CD4-positive, CD25-positive, alpha-beta regulatory T cell (primary cell): ENCODE results near the gene LRRC4C. TPM values are rescaled to one million over a fixed set of nuclear protein-coding genes. Genes with fewer than 3 reads are reported as not detected.

ENCODE experiments used
- ATAC-seq, 2 donors: fragments of 150-1000 bp; cut with Tn5 transposase; one replicate each; pipeline ENCODE4 v1.10.0; 2021; ENCODE audit warnings: low read depth in 2 of 2, moderate number of reproducible peaks in 2 of 2, moderate library complexity in 1 of 2
- DNase-seq, 3 donors: peaks; one replicate each; pipeline versions ENCODE4 v3.0.0 to v3.0.0-alpha.2; 2012 to 2022; ENCODE audit warnings: mixed read lengths in 1 of 3
- H3K27ac ChIP-seq: one replicate; pipeline ENCODE4 v1.7.0; 2013; ENCODE audit warnings: mild to moderate bottlenecking, low read length; ENCODE audit not compliant: insufficient read depth, poor library complexity, severe bottlenecking
- H3K27me3 ChIP-seq: one replicate; pipeline ENCODE4 v1.7.0; 2013; ENCODE audit warnings: low read length; ENCODE audit not compliant: control insufficient read depth, insufficient read depth
- H3K36me3 ChIP-seq: one replicate; pipeline ENCODE4 v1.7.0; 2013; ENCODE audit warnings: mild to moderate bottlenecking, low read length, moderate library complexity; ENCODE audit not compliant: control insufficient read depth, insufficient read depth
- H3K4me1 ChIP-seq: 2 replicates; pipeline ENCODE4 v1.7.0; 2013; ENCODE audit warnings: mild to moderate bottlenecking, low read length; ENCODE audit not compliant: insufficient read depth, control insufficient read depth, poor library complexity, severe bottlenecking
- H3K4me3 ChIP-seq: one replicate; pipeline ENCODE4 v1.7.0; 2013; ENCODE audit warnings: low read depth, mild to moderate bottlenecking, low read length, moderate library complexity
- H3K9me3 ChIP-seq, 2 experiments: 1 replicate in 1 of 2; 2 replicates in 1 of 2; pipeline ENCODE4 v1.7.0; 2013; ENCODE audit warnings: low read length in 2 of 2, mild to moderate bottlenecking in 1 of 2, moderate library complexity in 1 of 2; ENCODE audit not compliant: control insufficient read depth in 2 of 2
- H3K27ac Mint-ChIP-seq, 3 donors: one replicate each; pipeline ENCODE4 v1.8.0; 2020 to 2022; ENCODE audit warnings: mild to moderate bottlenecking in 3 of 3, mixed read lengths in 3 of 3, moderate library complexity in 2 of 3
- H3K27me3 Mint-ChIP-seq: one replicate; pipeline ENCODE4 v1.8.0; 2022; ENCODE audit warnings: mild to moderate bottlenecking, mixed read lengths
- H3K36me3 Mint-ChIP-seq: one replicate; pipeline ENCODE4 v1.8.0; 2020; ENCODE audit warnings: mixed read lengths
- H3K4me1 Mint-ChIP-seq, 4 donors: one replicate each; pipeline ENCODE4 v1.8.0; 2020 to 2022; ENCODE audit warnings: mixed read lengths in 4 of 4, mild to moderate bottlenecking in 1 of 4
- H3K4me3 Mint-ChIP-seq, 4 donors: one replicate each; pipeline ENCODE4 v1.8.0; 2020 to 2022; ENCODE audit warnings: mild to moderate bottlenecking in 4 of 4, mixed read lengths in 4 of 4, moderate library complexity in 3 of 4
- H3K9me3 Mint-ChIP-seq, 7 donors: one replicate each; pipeline ENCODE4 v1.8.0; 2020 to 2022; ENCODE audit warnings: mixed read lengths in 7 of 7, mild to moderate bottlenecking in 3 of 7, moderate library complexity in 2 of 7
- polyA plus RNA-seq, 4 donors: library from polyadenylated mRNA; unstranded; fragments of 300-500 nt; fragmentation: Illumina TruSeq; gene quantifications; one replicate each; pipeline ENCODE4 v1.2.3, GENCODE V29; 2021
- total RNA-seq: library from RNA; stranded (reverse); gene quantifications from one replicate; pipeline ENCODE4 v1.2.3, GENCODE V29; 2022

Gene LRRC4C
- total and polyA plus RNA-seq, 5 donors from 2014 or later: not detected

GRCh38 chr11:41010361-41011050, 448.9 kb downstream of the LRRC4C start:
- H3K27me3 ChIP-seq: no peaks in the 10 kb centered on the region
- H3K4me3 ChIP-seq: no peak overlapping the region
- Mint-ChIP-seq H3K27ac (no peak overlapping the region), H3K36me3 (no peaks in the 10 kb centered on the region), H3K9me3 (peaks cover 0 to 24% (median 9%) of the 10 kb centered on the region in 7 donors), H3K4me3 (no peak overlapping the region), H3K4me1 (no peaks in the 10 kb centered on the region), H3K27me3 (no peaks in the 10 kb centered on the region)
- no peak overlapping the region for H3K27ac ChIP-seq
- DNase-seq: no peak
- H3K4me1 ChIP-seq: no peaks in the 10 kb centered on the region
- no peak for ATAC-seq
- H3K9me3 ChIP-seq: peaks cover 0 to 2% of the 10 kb centered on the region in 2 experiments
- H3K36me3 ChIP-seq: no peaks in the 10 kb centered on the region

GRCh38 chr11:41005986-41006385, 453.5 kb downstream of the LRRC4C start:
- Histone ChIP-seq H3K4me3 (no peak overlapping the region), H3K27ac (no peak overlapping the region), H3K9me3 (peaks cover 5 to 6% of the 10 kb centered on the region in 2 experiments), H3K27me3 (no peaks in the 10 kb centered on the region), H3K36me3 (no peaks in the 10 kb centered on the region), H3K4me1 (no peaks in the 10 kb centered on the region)
- no peak overlapping the region for H3K4me3 Mint-ChIP-seq
- peaks cover 2 to 35% (median 8%) of the 10 kb centered on the region in 7 donors for H3K9me3 Mint-ChIP-seq
- no peak for ATAC-seq
- H3K4me1 Mint-ChIP-seq: no peaks in the 10 kb centered on the region
- no peak overlapping the region for H3K27ac Mint-ChIP-seq
- DNase-seq: no peak
- no peaks in the 10 kb centered on the region for H3K27me3 Mint-ChIP-seq
- no peaks in the 10 kb centered on the region for H3K36me3 Mint-ChIP-seq

GRCh38 chr11:41003339-41004282, 455.8 kb downstream of the LRRC4C start:
- H3K36me3 Mint-ChIP-seq: no peaks in the 10 kb centered on the region
- no peak overlapping the region for H3K27ac ChIP-seq
- DNase-seq: no peak
- no peaks in the 10 kb centered on the region for H3K4me1 ChIP-seq
- no peaks in the 10 kb centered on the region for H3K27me3 Mint-ChIP-seq
- H3K9me3 ChIP-seq: peaks cover 5 to 6% of the 10 kb centered on the region in 2 experiments
- H3K9me3 Mint-ChIP-seq: peaks cover 4 to 34% (median 9%) of the 10 kb centered on the region in 7 donors
- no peaks in the 10 kb centered on the region for H3K27me3 ChIP-seq
- no peak overlapping the region for H3K4me3 Mint-ChIP-seq
- no peaks in the 10 kb centered on the region for H3K4me1 Mint-ChIP-seq
- H3K4me3 ChIP-seq: no peak overlapping the region
- ATAC-seq: no peak
- no peak overlapping the region for H3K27ac Mint-ChIP-seq
- H3K36me3 ChIP-seq: no peaks in the 10 kb centered on the region

- Mint-ChIP-seq H3K36me3 (no peaks in the 10 kb centered on the region), H3K9me3 (peaks cover 5 to 45% (median 8%) of the 10 kb centered on the region in 7 donors), H3K27ac (no peak overlapping the region), H3K4me3 (no peak overlapping the region), H3K27me3 (no peaks in the 10 kb centered on the region), H3K4me1 (no peaks in the 10 kb centered on the region)
- Histone ChIP-seq H3K36me3 (no peaks in the 10 kb centered on the region), H3K27ac (no peak overlapping the region), H3K4me3 (no peak overlapping the region), H3K9me3 (peaks cover 4 to 17% of the 10 kb centered on the region in 2 experiments), H3K4me1 (no peaks in the 10 kb centered on the region), H3K27me3 (no peaks in the 10 kb centered on the region)
- ATAC-seq (no peak), DNase-seq (no peak)
These were observed 460.5 kb downstream of the LRRC4C start for GRCh38 chr11:40998920-40999319.

- Histone ChIP-seq H3K27me3 (no peaks in the 10 kb centered on the region), H3K36me3 (no peaks in the 10 kb centered on the region), H3K4me3 (no peak overlapping the region), H3K4me1 (no peaks in the 10 kb centered on the region), H3K9me3 (peaks cover 2 to 4% of the 10 kb centered on the region in 2 experiments), H3K27ac (no peak overlapping the region)
- Mint-ChIP-seq H3K9me3 (peaks cover 0 to 30% (median 10%) of the 10 kb centered on the region in 7 donors), H3K36me3 (no peaks in the 10 kb centered on the region), H3K27me3 (no peaks in the 10 kb centered on the region), H3K27ac (no peak overlapping the region), H3K4me3 (no peak overlapping the region), H3K4me1 (no peaks in the 10 kb centered on the region)
- DNase-seq: no peak
- no peak for ATAC-seq
These were observed 471.5 kb downstream of the LRRC4C start for GRCh38 chr11:40987776-40988435.

GRCh38 chr11:40986320-40986719, 473.1 kb downstream of the LRRC4C start:
- ATAC-seq: no peak
- DNase-seq: no peak
- Histone ChIP-seq H3K4me3 (no peak overlapping the region), H3K36me3 (no peaks in the 10 kb centered on the region), H3K27ac (no peak overlapping the region), H3K4me1 (no peaks in the 10 kb centered on the region), H3K9me3 (peaks cover 2 to 4% of the 10 kb centered on the region in 2 experiments), H3K27me3 (no peaks in the 10 kb centered on the region)
- H3K4me1 Mint-ChIP-seq: no peaks in the 10 kb centered on the region
- no peaks in the 10 kb centered on the region for H3K36me3 Mint-ChIP-seq
- H3K4me3 Mint-ChIP-seq: no peak overlapping the region
- no peaks in the 10 kb centered on the region for H3K27me3 Mint-ChIP-seq
- no peak overlapping the region for H3K27ac Mint-ChIP-seq
- peaks cover 0 to 29% (median 10%) of the 10 kb centered on the region in 7 donors for H3K9me3 Mint-ChIP-seq

- no peak overlapping the region for H3K27ac Mint-ChIP-seq
- ATAC-seq (no peak), DNase-seq (no peak)
- no peaks in the 10 kb centered on the region for H3K36me3 ChIP-seq
- H3K9me3 Mint-ChIP-seq: peaks cover 8 to 39% (median 11%) of the 10 kb centered on the region in 7 donors
- H3K9me3 ChIP-seq: peaks cover 5 to 22% of the 10 kb centered on the region in 2 experiments
- H3K27me3 Mint-ChIP-seq: no peaks in the 10 kb centered on the region
- H3K4me3 ChIP-seq: no peak overlapping the region
- no peaks in the 10 kb centered on the region for H3K4me1 ChIP-seq
- no peaks in the 10 kb centered on the region for H3K36me3 Mint-ChIP-seq
- H3K27me3 ChIP-seq: no peaks in the 10 kb centered on the region
- no peak overlapping the region for H3K4me3 Mint-ChIP-seq
- H3K4me1 Mint-ChIP-seq: no peaks in the 10 kb centered on the region
- H3K27ac ChIP-seq: no peak overlapping the region
These were observed 484.4 kb downstream of the LRRC4C start for GRCh38 chr11:40975076-40975475.
